Calu3 (cell line): ENCODE data around the gene EYS. TPM values are rescaled to one million over a fixed set of nuclear protein-coding genes. Genes with fewer than 3 reads are reported as not detected.
A peak's percentile ranks its signal among the peaks of the same experiment; 100 is the strongest.

Source experiments
- BruUV-seq: library from RNA; stranded (reverse); fragments of 400-500 nt; replicated peaks from 2 replicates; lab custom pipeline; 2021; lab: Mats Ljungman, UMichigan
- CTCF ChIA-PET: fragments of 300-600 bp; sonication (Branson Sonifier 250); formaldehyde crosslinking; loops from one replicate; lab custom pipeline; 2022; ENCODE audit warnings: antibody characterized with exemption; lab: Charles Lee
- DNase-seq: peaks from one replicate; pipeline ENCODE4 v3.0.0; 2022
- H3K27ac Mint-ChIP-seq: one replicate; pipeline ENCODE4 v1.8.0; 2022; ENCODE audit warnings: mixed read lengths; ENCODE audit not compliant: unreplicated experiment
- H3K27me3 Mint-ChIP-seq: one replicate; pipeline ENCODE4 v1.8.0; 2022; ENCODE audit warnings: mixed read lengths; ENCODE audit not compliant: unreplicated experiment
- H3K36me3 Mint-ChIP-seq: one replicate; pipeline ENCODE4 v1.8.0; 2022; ENCODE audit warnings: mild to moderate bottlenecking, moderate library complexity, mixed read lengths; ENCODE audit not compliant: insufficient read depth, unreplicated experiment
- H3K4me1 Mint-ChIP-seq: one replicate; pipeline ENCODE4 v1.8.0; 2022; ENCODE audit warnings: mild to moderate bottlenecking, low read depth, mixed read lengths; ENCODE audit not compliant: unreplicated experiment
- H3K4me3 Mint-ChIP-seq: one replicate; pipeline ENCODE4 v1.8.0; 2022; ENCODE audit warnings: mild to moderate bottlenecking, low read depth, moderate library complexity, mixed read lengths; ENCODE audit not compliant: unreplicated experiment
- H3K9me3 Mint-ChIP-seq: one replicate; pipeline ENCODE4 v1.8.0; 2022; ENCODE audit warnings: low read depth, mixed read lengths; ENCODE audit not compliant: unreplicated experiment
- intact Hi-C: fragments of 100-400 bp; cut with micrococcal nuclease; formaldehyde crosslinking; loops from one replicate; pipeline ENCODE4 v1.10.0; 2022; ENCODE audit not compliant: unreplicated experiment
- total RNA-seq: library from RNA; stranded (reverse); gene quantifications from 2 replicates; pipeline ENCODE4 v1.2.3, GENCODE V29; 2022
- TF ChIP-seq, protein P1 (sequence below): fragments of 200-600 bp; IDR thresholded peaks from one replicate; pipeline ENCODE4 v1.8.0; 2022; ENCODE audit warnings: antibody characterized with exemption; ENCODE audit not compliant: unreplicated experiment

Gene EYS
- total RNA-seq, 1 experiment from 2014 or later, result not detected

DNA sequence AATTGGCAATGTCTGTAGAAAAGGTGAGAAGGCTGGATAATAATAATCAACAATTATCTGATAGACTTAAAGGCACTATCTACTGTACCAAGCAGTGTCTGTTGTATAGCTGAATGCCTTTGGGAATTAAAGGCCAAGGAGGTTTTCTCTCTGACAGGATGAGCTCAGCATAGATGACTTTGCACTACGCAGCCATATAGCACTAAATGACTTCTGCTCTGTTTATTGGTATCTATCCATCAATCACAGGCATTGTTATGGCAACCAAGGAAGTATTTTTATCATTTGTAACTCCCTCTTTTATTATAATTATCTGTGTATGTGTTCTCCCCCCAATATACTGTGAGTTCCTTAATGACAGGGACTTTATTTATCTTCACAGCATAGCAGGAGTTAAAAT lies 1417.1 kb downstream of the EYS start:
- H3K36me3 Mint-ChIP-seq, result no peaks in the 10 kb centered on the region
- CTCF ChIA-PET, result no interaction called here
- peaks cover 5% of the 10 kb centered on the region for H3K9me3 Mint-ChIP-seq
- TF ChIP-seq, protein P1, sequence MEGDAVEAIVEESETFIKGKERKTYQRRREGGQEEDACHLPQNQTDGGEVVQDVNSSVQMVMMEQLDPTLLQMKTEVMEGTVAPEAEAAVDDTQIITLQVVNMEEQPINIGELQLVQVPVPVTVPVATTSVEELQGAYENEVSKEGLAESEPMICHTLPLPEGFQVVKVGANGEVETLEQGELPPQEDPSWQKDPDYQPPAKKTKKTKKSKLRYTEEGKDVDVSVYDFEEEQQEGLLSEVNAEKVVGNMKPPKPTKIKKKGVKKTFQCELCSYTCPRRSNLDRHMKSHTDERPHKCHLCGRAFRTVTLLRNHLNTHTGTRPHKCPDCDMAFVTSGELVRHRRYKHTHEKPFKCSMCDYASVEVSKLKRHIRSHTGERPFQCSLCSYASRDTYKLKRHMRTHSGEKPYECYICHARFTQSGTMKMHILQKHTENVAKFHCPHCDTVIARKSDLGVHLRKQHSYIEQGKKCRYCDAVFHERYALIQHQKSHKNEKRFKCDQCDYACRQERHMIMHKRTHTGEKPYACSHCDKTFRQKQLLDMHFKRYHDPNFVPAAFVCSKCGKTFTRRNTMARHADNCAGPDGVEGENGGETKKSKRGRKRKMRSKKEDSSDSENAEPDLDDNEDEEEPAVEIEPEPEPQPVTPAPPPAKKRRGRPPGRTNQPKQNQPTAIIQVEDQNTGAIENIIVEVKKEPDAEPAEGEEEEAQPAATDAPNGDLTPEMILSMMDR, result no peak
- no peaks in the 10 kb centered on the region for H3K4me1 Mint-ChIP-seq
- no TSS peak for BruUV-seq
- H3K27me3 Mint-ChIP-seq, result peaks cover 19% of the 10 kb centered on the region
- no peak for DNase-seq
- intact Hi-C loops, result no loop called here
- H3K4me3 Mint-ChIP-seq, result no peak overlapping the region
- H3K27ac Mint-ChIP-seq, result no peak overlapping the region

DNA sequence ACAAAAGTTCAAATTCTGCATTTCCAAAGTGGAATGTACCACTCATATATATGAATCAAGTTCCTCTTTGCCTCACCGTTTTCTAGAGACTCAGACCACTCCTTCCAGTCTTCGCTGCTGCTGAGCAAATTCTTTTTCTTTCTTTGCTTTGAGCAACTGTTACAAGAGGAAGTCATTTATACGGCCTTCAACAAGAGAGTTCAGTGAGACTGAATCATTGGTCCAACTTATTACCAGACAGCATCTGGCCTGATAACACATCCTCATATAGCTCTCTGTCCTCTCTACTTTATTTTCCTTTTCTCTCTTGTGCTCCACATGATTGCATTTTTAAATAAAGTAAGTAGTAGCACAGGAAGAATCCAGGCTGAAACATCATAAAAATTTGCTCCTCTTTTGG lies 1418.7 kb downstream of the EYS start:
- no peaks in the 10 kb centered on the region for H3K4me1 Mint-ChIP-seq
- H3K27me3 Mint-ChIP-seq, result peaks cover 23% of the 10 kb centered on the region
- peaks cover 5% of the 10 kb centered on the region for H3K9me3 Mint-ChIP-seq
- H3K4me3 Mint-ChIP-seq, result no peak overlapping the region
- CTCF ChIA-PET, result no interaction called here
- BruUV-seq, result no TSS peak
- TF ChIP-seq, protein P1, result no peak
- H3K27ac Mint-ChIP-seq, result no peak overlapping the region
- no peaks in the 10 kb centered on the region for H3K36me3 Mint-ChIP-seq
- intact Hi-C loops, result no loop called here
- no peak for DNase-seq

DNA sequence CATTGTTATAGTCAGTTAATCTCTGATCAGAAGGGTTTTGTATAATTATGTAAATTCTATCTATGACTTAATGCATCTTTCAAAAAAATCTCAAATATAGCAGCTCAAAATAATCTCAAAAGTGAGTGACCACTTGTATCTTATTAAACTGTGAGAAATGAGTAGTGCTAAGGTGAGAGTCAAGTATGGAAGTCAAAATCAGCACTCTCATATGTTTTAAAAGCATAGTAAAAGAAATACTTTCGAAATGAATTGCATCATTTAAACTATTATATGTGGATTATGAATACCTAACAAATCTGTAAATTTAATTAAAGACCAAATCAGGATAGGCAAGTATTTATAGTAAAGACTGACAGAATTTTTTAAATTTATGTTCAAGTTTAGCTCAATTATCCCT lies 1425.9 kb downstream of the EYS start:
- Mint-ChIP-seq H3K27me3 (peaks cover 13% of the 10 kb centered on the region), H3K4me3 (no peak overlapping the region), H3K27ac (no peak overlapping the region), H3K36me3 (no peaks in the 10 kb centered on the region), H3K9me3 (peaks cover 5% of the 10 kb centered on the region), H3K4me1 (no peaks in the 10 kb centered on the region)
- no TSS peak for BruUV-seq
- CTCF ChIA-PET, result interaction anchor here (1.0 kb wide), 1 partner anchor 50 kb away, joined by 6 read pairs; no protein-coding TSS in a partner anchor
- TF ChIP-seq, protein P1, result no peak
- intact Hi-C loops, result loop anchor here (5.0 kb wide), 1 partner anchor 51 kb away; no protein-coding TSS in a partner anchor
- no peak for DNase-seq

DNA sequence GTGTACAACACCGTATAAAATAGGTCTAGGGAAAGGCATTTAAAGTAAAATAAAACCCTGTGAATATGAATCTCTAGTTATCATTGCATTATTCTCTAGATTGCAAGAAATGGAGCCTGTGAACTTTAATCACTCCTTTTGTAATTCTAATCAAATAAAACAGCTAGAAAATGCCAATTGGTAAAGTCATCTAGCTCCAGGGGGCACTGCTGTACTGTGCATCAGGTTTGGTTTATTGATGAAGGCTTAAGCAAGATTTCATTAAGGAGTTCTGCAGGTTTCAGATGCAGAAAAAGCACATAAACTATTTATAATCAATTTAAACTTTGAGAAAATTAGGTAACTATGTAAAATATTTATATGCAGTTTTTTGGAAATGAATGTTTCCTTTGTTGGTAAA lies 1426.5 kb downstream of the EYS start:
- no peaks in the 10 kb centered on the region for H3K4me1 Mint-ChIP-seq
- H3K9me3 Mint-ChIP-seq, result peaks cover 5% of the 10 kb centered on the region
- CTCF ChIA-PET, result interaction anchor here (1.0 kb wide), 1 partner anchor 51 kb away, joined by 6 read pairs; no protein-coding TSS in a partner anchor
- intact Hi-C loops, result loop anchor here (5.0 kb wide), 1 partner anchor 52 kb away; no protein-coding TSS in a partner anchor
- peak; percentile 32 for DNase-seq
- BruUV-seq, result no TSS peak
- H3K4me3 Mint-ChIP-seq, result no peak overlapping the region
- no peak overlapping the region for H3K27ac Mint-ChIP-seq
- TF ChIP-seq, protein P1, result peak; percentile 21
- H3K27me3 Mint-ChIP-seq, result peaks cover 11% of the 10 kb centered on the region
- no peaks in the 10 kb centered on the region for H3K36me3 Mint-ChIP-seq
